Left renal pelvis (tissue), 4 donors: ENCODE data around the gene CALU. TPM values are rescaled to one million over a fixed set of nuclear protein-coding genes. Genes with fewer than 3 reads are reported as not detected.

ENCODE experiments used
- DNase-seq, 4 donors: peaks; one replicate each; pipeline ENCODE4 v3.0.0-alpha.2; 2013; ENCODE audit warnings: low read depth in 4 of 4, low spot score in 3 of 4
- polyA plus RNA-seq, 4 donors: library from polyadenylated mRNA; unstranded; fragments of 120-200 nt; gene quantifications; one replicate each; pipeline ENCODE4 v1.2.1, GENCODE V29; 2013; ENCODE audit not compliant: insufficient read length in 4 of 4

The CALU gene
- polyA plus RNA-seq, 4 donors: 162 to 319 (median 235) TPM

DNA sequence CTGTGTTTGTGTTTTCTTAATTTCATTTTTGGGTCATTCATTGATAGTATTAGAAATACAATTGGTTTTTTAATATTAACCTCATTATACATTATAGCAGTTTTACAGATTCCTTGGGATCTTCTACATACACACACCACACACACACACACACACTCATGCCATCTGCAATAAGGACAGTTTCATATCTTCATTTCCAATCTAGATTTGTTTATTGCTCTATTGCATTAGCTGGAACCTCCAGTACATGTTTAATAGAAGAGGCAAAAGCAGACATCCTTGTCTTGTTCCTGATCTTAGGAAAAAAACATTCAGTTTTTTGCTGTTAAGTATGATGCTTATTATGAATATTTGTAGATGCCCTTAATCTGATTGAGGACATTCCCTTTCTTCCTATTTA is 17.8 kb upstream of the CALU start:
- DNase-seq: no peak

- DNase-seq: no peak
Measured at GRCh38 chr7:128724743-128725142, 14.4 kb upstream of the CALU start.

GRCh38 chr7:128725531-128725930 is 13.6 kb upstream of the CALU start:
- no peak for DNase-seq

DNA sequence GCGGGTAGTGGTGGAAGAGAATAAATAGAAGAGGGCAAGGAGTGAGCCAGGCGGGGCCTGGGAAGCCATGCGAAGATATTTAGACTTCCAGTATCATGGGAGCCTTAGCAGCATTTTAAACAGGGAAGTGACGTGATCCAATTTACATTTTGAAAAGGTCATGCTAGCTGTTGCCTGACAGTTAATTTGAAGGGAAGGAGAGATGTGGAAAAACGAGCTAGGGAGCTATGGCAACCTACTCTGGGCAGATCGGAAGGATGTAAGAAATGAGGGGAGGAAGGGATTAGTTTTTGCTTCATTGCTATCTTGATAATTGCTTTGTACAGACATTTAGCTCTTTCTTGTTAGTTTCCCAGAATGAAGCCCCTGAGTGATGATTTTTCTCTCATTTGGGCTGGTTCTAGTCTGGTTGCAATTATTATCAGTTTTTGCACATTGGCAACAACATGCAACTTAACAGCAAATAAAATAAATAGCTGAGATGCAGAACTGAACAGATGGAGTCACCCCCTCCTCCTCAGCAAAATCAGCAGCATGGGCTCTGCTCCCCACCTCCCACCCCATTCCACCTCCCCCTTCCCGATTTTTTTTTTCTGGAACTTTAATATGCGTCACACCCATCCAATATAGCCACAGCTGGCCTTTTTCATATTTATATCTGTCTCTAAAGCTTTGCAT is 13.0 kb upstream of the CALU start:
- DNase-seq: no peak

DNA sequence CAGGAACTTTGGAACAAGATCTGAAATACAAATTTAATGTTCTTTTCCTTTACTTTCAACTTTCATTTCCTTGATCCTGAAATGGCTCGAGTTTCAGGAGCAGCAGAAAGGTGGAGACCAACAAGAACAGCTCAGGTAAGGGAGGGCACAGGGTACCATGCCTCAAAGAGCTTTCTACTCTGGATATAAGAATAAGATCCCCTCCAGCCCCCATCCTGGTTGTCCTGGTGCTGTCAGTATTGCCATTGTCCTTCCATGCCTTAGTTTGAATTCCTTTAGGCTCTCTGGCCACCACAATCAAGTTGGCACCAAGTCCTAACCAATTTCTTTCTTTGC is 12.5 kb upstream of the CALU start:
- DNase-seq: no peak

DNA sequence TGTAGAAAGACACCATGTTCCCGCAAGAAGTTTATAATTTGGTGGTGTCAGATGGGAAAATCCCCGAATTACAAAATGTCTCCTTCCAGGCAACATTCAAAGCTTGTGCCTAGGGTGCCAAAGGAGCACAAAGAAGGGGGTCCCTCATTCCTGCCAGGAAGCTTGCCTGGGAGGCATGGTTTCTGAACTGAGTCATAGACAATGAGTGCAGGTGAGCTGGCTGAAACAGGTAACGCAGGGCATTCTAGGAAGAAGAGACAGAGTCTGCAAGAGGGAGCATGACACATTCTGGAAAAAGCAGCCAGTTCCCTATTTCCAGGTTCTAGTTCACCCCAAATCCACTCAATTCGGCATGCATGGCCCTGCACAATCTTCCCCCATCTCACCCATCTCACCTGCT is 11.9 kb upstream of the CALU start:
- DNase-seq: no peak

- DNase-seq: no peak
Measured at GRCh38 chr7:128728598-128728997, 10.6 kb upstream of the CALU start.

GRCh38 chr7:128729494-128729893 is 9.7 kb upstream of the CALU start:
- no peak for DNase-seq

- no peak for DNase-seq
Measured at GRCh38 chr7:128731184-128731583, 8.0 kb upstream of the CALU start.

DNA sequence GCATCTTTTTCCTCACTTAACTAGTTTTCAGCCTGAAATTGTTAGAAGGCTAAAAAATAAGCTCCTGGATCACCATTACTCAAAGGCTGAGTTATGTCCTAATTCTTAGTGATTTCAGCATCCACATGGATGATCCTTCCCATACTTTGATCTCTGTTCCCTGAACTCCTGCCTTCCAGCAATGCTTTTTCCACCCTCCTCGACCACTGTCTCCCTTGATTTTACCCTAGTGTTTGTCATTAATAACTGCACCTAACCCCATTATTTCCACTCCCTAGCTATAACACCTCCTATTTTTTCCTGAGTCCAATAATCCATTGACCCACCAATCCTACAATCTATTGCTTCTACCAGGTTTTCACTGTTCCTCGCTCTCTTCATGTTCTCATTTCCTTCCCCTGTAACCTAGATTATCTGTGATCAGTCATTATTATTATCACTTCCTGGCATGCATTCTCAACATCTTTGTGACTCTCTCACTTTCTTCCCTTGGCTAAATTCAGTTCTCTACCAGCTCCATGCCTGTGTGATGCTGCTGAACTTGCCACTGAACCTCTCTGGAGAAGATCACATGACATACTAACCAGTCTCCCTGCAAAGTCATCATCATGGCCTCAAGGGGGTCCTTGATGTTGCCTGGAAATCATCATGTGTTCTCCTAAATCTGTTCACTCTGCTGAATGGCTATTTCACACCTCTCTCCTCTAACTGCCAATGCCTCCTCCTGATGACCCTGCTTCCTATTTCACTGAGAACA is 6.5 kb upstream of the CALU start:
- no peak for DNase-seq

- DNase-seq: no peak
Measured at GRCh38 chr7:128733278-128733645, 5.9 kb upstream of the CALU start.

DNA sequence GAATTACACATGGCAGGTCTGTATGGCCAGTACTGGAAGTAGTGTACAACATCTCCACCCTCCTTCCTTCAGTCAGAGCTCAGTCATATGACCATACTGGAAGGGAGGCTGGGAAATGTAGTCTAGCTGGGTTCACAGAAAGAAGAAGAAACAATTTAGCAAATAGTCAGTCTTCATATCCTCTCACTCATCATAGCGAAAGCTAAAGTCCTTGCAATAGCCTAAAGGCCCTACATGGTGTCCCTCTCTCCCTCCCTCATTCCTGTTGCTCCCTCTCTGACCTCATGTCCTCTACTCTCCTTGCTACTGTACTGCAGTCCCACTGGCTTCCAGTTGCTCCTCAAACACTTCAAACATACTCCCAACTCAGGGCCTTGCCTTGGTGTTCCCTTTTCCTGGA is 4.3 kb upstream of the CALU start:
- no peak for DNase-seq

GRCh38 chr7:128735436-128735835 is 3.7 kb upstream of the CALU start:
- no peak for DNase-seq

- no peak for DNase-seq
Measured at GRCh38 chr7:128737441-128737840, 1.7 kb upstream of the CALU start.

DNA sequence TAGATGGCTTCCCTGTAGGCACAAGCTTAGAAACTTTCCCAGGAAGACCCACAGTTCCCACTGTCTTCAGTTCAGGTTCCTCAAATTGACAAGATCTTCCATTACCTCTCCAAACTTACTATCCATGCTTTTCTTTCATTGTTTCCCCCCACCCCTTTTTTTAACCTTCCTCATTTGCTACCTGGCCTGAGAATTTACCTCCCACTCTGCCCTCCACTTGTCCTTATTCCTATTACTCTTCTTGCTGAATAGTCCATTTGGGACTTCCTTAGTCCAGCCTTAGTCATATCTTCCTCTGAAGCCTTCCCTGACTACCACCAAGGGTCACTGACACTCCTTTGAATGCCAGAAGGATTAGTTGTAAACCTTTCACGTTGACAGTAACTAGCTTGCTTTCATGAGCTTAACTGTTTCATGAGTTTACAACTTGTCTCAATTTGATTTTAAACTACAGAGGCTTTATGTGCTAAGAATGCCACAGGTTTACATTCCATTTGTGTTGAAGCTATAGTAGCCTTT is 1.2 kb upstream of the CALU start:
- no peak for DNase-seq

DNA sequence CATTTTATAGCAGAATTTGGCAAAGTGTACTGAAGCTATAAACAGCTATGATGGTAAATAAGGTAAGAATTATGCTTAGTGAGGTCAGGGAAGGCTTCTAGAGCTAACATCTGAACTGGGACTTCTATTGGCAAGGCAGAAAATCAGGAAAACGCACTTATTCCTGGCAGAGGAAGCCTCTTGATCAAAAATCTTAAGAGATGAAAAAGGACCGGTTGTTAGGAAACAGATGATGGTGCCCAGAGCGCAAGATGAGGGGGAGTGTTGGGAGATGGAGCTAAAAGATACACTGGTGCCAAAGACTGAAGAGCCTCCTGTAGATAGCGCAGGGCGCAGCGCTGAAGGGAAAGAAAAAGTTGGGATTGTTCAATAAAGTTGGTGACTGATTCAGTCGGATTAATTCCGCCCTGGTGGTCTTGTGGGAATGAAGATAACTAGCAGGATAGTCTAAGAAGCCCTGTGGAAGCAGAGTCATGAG is 550 bp upstream of the CALU start:
- DNase-seq: peak in 1 of 4 donors; percentile 59

DNA sequence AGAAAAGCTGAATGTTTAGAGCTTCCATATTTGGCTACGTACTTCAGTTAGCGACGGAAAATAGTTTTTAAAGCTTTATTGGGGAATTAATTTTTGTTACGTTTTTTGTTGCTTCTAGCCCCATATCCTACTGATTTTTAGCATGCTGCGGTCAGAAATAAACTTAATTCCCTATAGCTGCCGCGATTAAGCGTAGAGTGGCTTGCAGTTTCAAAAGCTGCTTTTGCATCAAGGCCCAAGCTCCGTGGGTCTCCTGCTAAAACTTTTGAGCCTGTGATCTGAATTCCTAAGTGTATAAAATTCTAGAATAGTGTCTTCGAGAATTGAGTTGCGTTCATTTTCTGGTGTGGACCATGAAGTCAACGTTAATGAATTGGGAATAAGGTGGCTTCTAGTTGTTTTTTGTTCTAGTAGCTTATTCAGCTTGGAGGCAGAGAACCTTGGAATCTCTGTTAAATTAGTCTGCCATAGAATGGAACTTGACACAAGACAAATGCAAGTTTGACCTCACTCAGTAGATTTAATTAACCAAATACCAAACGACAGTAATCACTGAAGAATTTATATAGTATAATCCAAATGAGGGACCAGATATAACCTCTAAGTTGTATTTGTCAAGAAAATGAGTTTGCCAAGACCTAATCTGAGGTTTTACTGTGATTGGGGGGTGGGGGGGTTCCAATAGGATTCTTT is 977 bp downstream of the CALU start:
- no peak for DNase-seq

DNA sequence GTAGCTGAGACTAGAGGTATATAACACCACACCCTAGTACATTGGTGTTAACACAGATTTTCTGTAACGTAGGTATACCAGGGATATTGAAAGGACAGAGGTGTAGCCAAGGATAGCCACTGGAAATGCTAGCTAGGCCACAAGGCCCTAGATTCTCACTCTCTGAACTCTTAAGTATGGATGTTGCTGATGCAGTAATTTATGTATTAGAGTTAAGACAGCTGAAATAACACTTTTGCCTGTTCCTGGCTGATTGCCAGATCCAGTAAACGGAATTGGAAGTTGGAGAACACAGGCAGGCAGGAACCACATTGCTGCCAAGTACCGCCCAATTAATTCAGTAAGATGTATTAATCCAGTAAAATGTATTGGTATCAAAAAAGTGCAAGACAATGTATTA is 1.8 kb downstream of the CALU start:
- no peak for DNase-seq

GRCh38 chr7:128741491-128741890 is 2.3 kb downstream of the CALU start:
- DNase-seq: no peak

GRCh38 chr7:128742206-128742605 is 3.0 kb downstream of the CALU start:
- no peak for DNase-seq

- no peak for DNase-seq
Measured at GRCh38 chr7:128743112-128743772, 4.1 kb downstream of the CALU start.
